Measurements from ENCODE around the gene SHISA7.

Gene SHISA7

DNA sequence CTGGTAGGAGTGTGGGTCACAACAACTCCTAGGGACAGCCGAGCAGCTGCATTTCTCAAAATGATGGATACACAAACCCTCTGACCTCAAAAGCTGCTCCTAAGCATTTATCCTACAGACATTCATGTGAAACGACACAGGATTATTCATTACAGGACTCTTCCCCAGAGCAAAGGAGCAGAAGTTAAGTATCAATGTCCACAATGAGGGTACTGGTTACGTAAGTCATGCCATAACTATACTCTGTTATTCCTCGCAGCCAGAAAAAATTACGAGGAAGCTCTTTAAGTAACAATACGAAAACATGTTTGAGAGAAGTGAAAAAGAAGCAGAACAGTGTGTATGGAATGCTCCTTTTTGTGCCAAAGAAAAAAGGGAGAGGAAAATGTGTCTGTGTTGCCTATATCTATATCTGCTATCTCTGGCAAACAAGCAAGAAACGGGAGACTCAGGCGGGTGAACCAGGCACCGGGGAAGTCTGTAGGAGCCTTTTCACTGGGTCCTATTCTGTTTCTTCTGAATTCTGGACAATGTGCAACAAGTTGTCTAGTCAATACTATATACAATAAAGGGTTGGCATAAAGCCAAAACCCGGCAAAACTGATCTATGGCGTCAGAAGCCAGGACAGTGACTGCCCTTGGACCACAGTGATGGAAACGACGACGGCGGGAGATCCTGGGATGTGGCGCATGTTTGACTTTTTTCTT is 17.0 kb upstream of the SHISA7 start (continued):
- TF ChIP-seq ZNF48 (tag by site-specific recombination; IDR thresholded peaks at IDR 0.05), result no peak
- TF ChIP-seq ZNF133 (tag by site-specific recombination; IDR thresholded peaks at IDR 0.05), result no peak
- peak; percentile 56 for TF ChIP-seq ZNF335 (tag by site-specific recombination; conservative IDR thresholded peaks at IDR 0.05)
- TF ChIP-seq ZNF416 (tag by site-specific recombination; IDR thresholded peaks at IDR 0.05), result no peak
- no peak for TF ChIP-seq ZNF221 (tag by site-specific recombination; IDR thresholded peaks at IDR 0.05; ENCODE audit: borderline replicate concordance)
- TF ChIP-seq, protein P1, sequence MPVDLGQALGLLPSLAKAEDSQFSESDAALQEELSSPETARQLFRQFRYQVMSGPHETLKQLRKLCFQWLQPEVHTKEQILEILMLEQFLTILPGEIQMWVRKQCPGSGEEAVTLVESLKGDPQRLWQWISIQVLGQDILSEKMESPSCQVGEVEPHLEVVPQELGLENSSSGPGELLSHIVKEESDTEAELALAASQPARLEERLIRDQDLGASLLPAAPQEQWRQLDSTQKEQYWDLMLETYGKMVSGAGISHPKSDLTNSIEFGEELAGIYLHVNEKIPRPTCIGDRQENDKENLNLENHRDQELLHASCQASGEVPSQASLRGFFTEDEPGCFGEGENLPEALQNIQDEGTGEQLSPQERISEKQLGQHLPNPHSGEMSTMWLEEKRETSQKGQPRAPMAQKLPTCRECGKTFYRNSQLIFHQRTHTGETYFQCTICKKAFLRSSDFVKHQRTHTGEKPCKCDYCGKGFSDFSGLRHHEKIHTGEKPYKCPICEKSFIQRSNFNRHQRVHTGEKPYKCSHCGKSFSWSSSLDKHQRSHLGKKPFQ (tag by site-specific recombination; IDR thresholded peaks at IDR 0.05), result no peak
- TF ChIP-seq ZNF660 (tag by site-specific recombination; IDR thresholded peaks at IDR 0.05), result no peak
- TF ChIP-seq, protein P2, sequence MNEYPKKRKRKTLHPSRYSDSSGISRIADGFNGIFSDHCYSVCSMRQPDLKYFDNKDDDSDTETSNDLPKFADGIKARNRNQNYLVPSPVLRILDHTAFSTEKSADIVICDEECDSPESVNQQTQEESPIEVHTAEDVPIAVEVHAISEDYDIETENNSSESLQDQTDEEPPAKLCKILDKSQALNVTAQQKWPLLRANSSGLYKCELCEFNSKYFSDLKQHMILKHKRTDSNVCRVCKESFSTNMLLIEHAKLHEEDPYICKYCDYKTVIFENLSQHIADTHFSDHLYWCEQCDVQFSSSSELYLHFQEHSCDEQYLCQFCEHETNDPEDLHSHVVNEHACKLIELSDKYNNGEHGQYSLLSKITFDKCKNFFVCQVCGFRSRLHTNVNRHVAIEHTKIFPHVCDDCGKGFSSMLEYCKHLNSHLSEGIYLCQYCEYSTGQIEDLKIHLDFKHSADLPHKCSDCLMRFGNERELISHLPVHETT (tag by site-specific recombination; IDR thresholded peaks at IDR 0.05), result no peak
- no peak for TF ChIP-seq KLF10 (tag by site-specific recombination; IDR thresholded peaks at IDR 0.05)
- TF ChIP-seq HOXD13 (CRISPR knock-in tag; IDR thresholded peaks at IDR 0.05; ENCODE audit: borderline replicate concordance), result no peak
- TF ChIP-seq ZNF791 (tag by site-specific recombination; IDR thresholded peaks at IDR 0.05), result no peak
- no peak for TF ChIP-seq ZNF510 (tag by site-specific recombination; IDR thresholded peaks at IDR 0.05; ENCODE audit: insufficient replicate concordance)
- no peak for TF ChIP-seq YY2 (tag by site-specific recombination; IDR thresholded peaks at IDR 0.05)
- TF ChIP-seq ZNF433 (tag by site-specific recombination; IDR thresholded peaks at IDR 0.05; ENCODE audit: low read depth), result no peak
- TF ChIP-seq, protein P3, sequence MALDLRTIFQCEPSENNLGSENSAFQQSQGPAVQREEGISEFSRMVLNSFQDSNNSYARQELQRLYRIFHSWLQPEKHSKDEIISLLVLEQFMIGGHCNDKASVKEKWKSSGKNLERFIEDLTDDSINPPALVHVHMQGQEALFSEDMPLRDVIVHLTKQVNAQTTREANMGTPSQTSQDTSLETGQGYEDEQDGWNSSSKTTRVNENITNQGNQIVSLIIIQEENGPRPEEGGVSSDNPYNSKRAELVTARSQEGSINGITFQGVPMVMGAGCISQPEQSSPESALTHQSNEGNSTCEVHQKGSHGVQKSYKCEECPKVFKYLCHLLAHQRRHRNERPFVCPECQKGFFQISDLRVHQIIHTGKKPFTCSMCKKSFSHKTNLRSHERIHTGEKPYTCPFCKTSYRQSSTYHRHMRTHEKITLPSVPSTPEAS (tag by site-specific recombination; IDR thresholded peaks at IDR 0.05), result no peak
- TF ChIP-seq ZNF19 (tag by site-specific recombination; IDR thresholded peaks at IDR 0.05; ENCODE audit: low read depth), result no peak
- no peak for TF ChIP-seq ZFP69B (tag by site-specific recombination; IDR thresholded peaks at IDR 0.05)
- no peak for TF ChIP-seq ZBTB20 (tag by site-specific recombination; IDR thresholded peaks at IDR 0.05)
- no peak for TF ChIP-seq OVOL3 (tag by site-specific recombination; IDR thresholded peaks at IDR 0.05)
- no peak for TF ChIP-seq ZSCAN30 (tag by site-specific recombination; IDR thresholded peaks at IDR 0.05)
- no peak for TF ChIP-seq ZNF37A (tag by site-specific recombination; IDR thresholded peaks at IDR 0.05)
- 0 out of 2 replicates have a peak, but pooled peaks have one; percentile 29 for TF ChIP-seq ZNF600 (tag by site-specific recombination; IDR thresholded peaks at IDR 0.05)
- peak; percentile 85 for TF ChIP-seq SCRT2 (tag by site-specific recombination; IDR thresholded peaks at IDR 0.05)
- TF ChIP-seq KLF16 (tag by site-specific recombination; IDR thresholded peaks at IDR 0.05), result no peak
- TF ChIP-seq, protein P4, sequence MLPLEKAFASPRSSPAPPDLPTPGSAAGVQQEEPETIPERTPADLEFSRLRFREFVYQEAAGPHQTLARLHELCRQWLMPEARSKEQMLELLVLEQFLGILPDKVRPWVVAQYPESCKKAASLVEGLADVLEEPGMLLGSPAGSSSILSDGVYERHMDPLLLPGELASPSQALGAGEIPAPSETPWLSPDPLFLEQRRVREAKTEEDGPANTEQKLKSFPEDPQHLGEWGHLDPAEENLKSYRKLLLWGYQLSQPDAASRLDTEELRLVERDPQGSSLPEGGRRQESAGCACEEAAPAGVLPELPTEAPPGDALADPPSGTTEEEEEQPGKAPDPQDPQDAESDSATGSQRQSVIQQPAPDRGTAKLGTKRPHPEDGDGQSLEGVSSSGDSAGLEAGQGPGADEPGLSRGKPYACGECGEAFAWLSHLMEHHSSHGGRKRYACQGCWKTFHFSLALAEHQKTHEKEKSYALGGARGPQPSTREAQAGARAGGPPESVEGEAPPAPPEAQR (tag by site-specific recombination; IDR thresholded peaks at IDR 0.05), result no peak
- TF ChIP-seq ZNF112 (tag by site-specific recombination; IDR thresholded peaks at IDR 0.05), result no peak
- no peak for TF ChIP-seq ZBTB7A (tag by site-specific recombination; IDR thresholded peaks at IDR 0.05; ENCODE audit: low read depth)
- TF ChIP-seq SCRT1 (tag by site-specific recombination; IDR thresholded peaks at IDR 0.05; ENCODE audit: borderline replicate concordance), result 0 out of 2 replicates have a peak, but pooled peaks have one; percentile 32
- TF ChIP-seq, protein P5, sequence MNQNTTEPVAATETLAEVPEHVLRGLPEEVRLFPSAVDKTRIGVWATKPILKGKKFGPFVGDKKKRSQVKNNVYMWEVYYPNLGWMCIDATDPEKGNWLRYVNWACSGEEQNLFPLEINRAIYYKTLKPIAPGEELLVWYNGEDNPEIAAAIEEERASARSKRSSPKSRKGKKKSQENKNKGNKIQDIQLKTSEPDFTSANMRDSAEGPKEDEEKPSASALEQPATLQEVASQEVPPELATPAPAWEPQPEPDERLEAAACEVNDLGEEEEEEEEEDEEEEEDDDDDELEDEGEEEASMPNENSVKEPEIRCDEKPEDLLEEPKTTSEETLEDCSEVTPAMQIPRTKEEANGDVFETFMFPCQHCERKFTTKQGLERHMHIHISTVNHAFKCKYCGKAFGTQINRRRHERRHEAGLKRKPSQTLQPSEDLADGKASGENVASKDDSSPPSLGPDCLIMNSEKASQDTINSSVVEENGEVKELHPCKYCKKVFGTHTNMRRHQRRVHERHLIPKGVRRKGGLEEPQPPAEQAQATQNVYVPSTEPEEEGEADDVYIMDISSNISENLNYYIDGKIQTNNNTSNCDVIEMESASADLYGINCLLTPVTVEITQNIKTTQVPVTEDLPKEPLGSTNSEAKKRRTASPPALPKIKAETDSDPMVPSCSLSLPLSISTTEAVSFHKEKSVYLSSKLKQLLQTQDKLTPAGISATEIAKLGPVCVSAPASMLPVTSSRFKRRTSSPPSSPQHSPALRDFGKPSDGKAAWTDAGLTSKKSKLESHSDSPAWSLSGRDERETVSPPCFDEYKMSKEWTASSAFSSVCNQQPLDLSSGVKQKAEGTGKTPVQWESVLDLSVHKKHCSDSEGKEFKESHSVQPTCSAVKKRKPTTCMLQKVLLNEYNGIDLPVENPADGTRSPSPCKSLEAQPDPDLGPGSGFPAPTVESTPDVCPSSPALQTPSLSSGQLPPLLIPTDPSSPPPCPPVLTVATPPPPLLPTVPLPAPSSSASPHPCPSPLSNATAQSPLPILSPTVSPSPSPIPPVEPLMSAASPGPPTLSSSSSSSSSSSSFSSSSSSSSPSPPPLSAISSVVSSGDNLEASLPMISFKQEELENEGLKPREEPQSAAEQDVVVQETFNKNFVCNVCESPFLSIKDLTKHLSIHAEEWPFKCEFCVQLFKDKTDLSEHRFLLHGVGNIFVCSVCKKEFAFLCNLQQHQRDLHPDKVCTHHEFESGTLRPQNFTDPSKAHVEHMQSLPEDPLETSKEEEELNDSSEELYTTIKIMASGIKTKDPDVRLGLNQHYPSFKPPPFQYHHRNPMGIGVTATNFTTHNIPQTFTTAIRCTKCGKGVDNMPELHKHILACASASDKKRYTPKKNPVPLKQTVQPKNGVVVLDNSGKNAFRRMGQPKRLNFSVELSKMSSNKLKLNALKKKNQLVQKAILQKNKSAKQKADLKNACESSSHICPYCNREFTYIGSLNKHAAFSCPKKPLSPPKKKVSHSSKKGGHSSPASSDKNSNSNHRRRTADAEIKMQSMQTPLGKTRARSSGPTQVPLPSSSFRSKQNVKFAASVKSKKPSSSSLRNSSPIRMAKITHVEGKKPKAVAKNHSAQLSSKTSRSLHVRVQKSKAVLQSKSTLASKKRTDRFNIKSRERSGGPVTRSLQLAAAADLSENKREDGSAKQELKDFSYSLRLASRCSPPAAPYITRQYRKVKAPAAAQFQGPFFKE (tag by site-specific recombination; IDR thresholded peaks at IDR 0.05; ENCODE audit: borderline replicate concordance), result no peak
- no peak for TF ChIP-seq ZNF202 (tag by site-specific recombination; IDR thresholded peaks at IDR 0.05; ENCODE audit: borderline replicate concordance)
